ENCODE results near the gene CCDC167.

Gene CCDC167

GRCh38 chr6:37483917-37484785 lies 15.5 kb downstream of the CCDC167 start:
- H3K4me3 ChIP-seq (ENCODE audit: control insufficient read depth, low read depth, low read length): no peak overlapping the region
- TF ChIP-seq CTCF (conservative IDR thresholded peaks at IDR 0.05; ENCODE audit: control insufficient read depth, insufficient read depth, low read depth, low read length): peak; percentile 65

GRCh38 chr6:37483252-37483901 lies 16.3 kb downstream of the CCDC167 start:
- TF ChIP-seq CTCF (conservative IDR thresholded peaks at IDR 0.05; ENCODE audit: control insufficient read depth, insufficient read depth, low read depth, low read length): no peak
- no peak overlapping the region for H3K4me3 ChIP-seq (ENCODE audit: control insufficient read depth, low read depth, low read length)
- no peak for DNase-seq (ENCODE audit: low read depth)

More at GRCh38 chr6:37483917-37484785, 15.5 kb downstream of the CCDC167 start:
- peak; percentile 38 for DNase-seq (ENCODE audit: low read depth)

GRCh38 chr6:37482606-37483251 lies 17.0 kb downstream of the CCDC167 start:
- no peak overlapping the region for H3K4me3 ChIP-seq (ENCODE audit: control insufficient read depth, low read depth, low read length)
- DNase-seq (ENCODE audit: low read depth): no peak
- TF ChIP-seq CTCF (conservative IDR thresholded peaks at IDR 0.05; ENCODE audit: control insufficient read depth, insufficient read depth, low read depth, low read length): no peak

- no peak for TF ChIP-seq CTCF (conservative IDR thresholded peaks at IDR 0.05; ENCODE audit: control insufficient read depth, insufficient read depth, low read depth, low read length)
- no peak for DNase-seq (ENCODE audit: low read depth)
- H3K4me3 ChIP-seq (ENCODE audit: control insufficient read depth, low read depth, low read length): no peak overlapping the region
Measured at GRCh38 chr6:37481711-37482605, 17.7 kb downstream of the CCDC167 start.

GRCh38 chr6:37480951-37481534 lies 18.6 kb downstream of the CCDC167 start:
- no peak overlapping the region for H3K4me3 ChIP-seq (ENCODE audit: control insufficient read depth, low read depth, low read length)
- no peak for DNase-seq (ENCODE audit: low read depth)
- no peak for TF ChIP-seq CTCF (conservative IDR thresholded peaks at IDR 0.05; ENCODE audit: control insufficient read depth, insufficient read depth, low read depth, low read length)

All from fibroblast of mammary gland (primary cell).